Fibroblast of villous mesenchyme (primary cell): ENCODE results near the gene PLEKHA1. TPM values are rescaled to one million over a fixed set of nuclear protein-coding genes. Genes with fewer than 3 reads are reported as not detected.

Source experiments
- DNase-seq: peaks from one replicate; pipeline ENCODE4 v3.0.0-alpha.2; 2010; ENCODE audit warnings: low read depth
- H3K4me3 ChIP-seq: 2 replicates; pipeline ENCODE4 v1.5.1; 2011; ENCODE audit warnings: low read depth, mild to moderate bottlenecking, low read length
- total RNA-seq: library from RNA; depleted of rRNA; stranded (reverse); fragments of >200 nt; gene quantifications from 2 replicates; pipeline ENCODE4 v1.2.3, GENCODE V29; 2012
- TF ChIP-seq, protein P1 (sequence below): IDR thresholded peaks from 2 replicates; pipeline ENCODE4 v1.5.1; 2012; ENCODE audit warnings: low read depth, mild to moderate bottlenecking, low read length; ENCODE audit not compliant: insufficient read depth

The PLEKHA1 gene
- total RNA-seq, 1 donor = 15.5 TPM

DNA sequence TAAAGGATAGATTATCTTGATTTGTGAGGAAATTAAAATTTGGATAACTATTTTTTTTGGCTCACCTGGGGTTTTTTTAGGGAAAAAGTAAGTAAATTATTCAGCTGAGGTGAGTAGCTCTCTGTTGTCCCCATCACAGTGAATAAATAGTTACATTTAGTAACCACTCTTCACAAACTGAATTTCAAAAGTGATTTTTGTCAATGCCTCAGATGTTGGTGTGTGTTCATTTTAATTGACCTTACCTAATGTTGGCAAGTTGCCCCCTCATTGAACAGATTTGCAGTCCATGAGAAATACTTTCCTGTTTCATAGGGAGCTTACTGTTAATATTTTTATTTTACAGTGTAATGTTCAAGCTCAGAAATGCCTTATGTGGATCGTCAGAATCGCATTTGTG is 18.3 kb downstream of the PLEKHA1 start:
- no peak overlapping the region for H3K4me3 ChIP-seq
- DNase-seq = no peak
- TF ChIP-seq, protein P1, sequence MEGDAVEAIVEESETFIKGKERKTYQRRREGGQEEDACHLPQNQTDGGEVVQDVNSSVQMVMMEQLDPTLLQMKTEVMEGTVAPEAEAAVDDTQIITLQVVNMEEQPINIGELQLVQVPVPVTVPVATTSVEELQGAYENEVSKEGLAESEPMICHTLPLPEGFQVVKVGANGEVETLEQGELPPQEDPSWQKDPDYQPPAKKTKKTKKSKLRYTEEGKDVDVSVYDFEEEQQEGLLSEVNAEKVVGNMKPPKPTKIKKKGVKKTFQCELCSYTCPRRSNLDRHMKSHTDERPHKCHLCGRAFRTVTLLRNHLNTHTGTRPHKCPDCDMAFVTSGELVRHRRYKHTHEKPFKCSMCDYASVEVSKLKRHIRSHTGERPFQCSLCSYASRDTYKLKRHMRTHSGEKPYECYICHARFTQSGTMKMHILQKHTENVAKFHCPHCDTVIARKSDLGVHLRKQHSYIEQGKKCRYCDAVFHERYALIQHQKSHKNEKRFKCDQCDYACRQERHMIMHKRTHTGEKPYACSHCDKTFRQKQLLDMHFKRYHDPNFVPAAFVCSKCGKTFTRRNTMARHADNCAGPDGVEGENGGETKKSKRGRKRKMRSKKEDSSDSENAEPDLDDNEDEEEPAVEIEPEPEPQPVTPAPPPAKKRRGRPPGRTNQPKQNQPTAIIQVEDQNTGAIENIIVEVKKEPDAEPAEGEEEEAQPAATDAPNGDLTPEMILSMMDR = no peak

DNA sequence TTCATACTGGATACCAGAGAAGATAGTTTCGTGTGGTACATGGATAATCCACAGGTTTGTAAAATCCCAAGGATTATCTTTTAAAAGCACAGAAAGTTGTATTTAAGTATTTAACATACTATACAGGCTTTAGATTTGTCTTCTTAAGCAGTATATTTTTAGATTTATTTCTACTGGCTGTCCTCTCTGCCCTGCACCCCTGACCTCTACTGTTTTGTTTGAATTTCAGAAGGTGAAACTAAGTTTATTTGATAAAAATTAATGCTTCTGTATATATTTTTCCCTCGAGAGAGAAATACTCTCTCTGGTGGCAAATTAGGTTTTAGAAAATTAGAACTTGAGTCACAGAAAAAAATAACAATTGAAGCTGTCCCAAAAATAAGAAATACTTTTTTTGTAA is 18.8 kb downstream of the PLEKHA1 start:
- peak; percentile 3 for DNase-seq
- no peak overlapping the region for H3K4me3 ChIP-seq
- TF ChIP-seq, protein P1 = no peak

DNA sequence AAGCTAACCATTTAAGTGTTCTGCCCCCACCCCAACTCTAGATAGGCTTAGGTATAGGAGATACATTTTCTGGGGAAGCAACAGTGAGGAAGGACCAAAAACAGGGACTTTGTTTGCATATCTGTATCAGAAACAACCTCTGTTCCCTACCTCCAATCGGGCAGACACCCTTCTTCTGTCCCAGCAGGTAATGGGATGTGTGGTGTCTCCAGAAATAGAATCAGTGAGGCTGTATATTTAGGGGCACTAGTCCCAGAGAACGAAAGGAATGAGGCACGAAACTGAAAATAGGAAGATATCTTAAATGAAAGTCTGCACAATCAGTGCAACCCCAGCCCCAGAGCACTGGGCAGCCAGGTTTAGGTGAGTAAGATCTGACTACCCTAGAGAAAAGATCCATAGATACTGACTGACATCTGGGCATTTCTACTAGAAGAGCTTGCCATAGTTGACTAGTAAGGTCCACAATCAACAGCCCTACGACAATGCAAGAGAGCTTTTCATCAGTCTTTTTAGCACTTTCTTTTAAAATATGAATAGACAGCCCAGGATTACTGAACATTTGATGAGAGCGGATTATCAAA is 28.1 kb downstream of the PLEKHA1 start:
- no peak for DNase-seq
- TF ChIP-seq, protein P1 = no peak
- no peak overlapping the region for H3K4me3 ChIP-seq

DNA sequence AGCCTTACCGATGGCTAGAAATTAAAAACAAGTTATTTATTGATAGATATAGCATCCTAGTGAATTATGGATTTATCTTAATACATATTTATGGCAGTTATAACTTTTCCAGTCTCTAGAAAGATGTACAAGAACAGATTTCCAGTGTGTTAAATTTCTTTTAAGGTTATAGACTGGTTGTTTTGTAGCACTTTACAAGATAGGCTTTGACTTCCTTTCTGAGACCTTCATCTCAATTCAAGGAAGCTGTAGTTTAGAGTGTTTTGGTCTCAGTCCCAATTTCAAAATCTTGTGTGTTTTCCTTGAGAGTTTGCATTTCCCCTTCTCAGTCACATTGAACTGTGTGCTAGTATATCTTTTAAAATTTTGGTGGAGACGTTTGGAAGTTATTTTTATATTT is 30.1 kb downstream of the PLEKHA1 start:
- TF ChIP-seq, protein P1 = no peak
- H3K4me3 ChIP-seq = no peak overlapping the region
- DNase-seq = no peak

DNA sequence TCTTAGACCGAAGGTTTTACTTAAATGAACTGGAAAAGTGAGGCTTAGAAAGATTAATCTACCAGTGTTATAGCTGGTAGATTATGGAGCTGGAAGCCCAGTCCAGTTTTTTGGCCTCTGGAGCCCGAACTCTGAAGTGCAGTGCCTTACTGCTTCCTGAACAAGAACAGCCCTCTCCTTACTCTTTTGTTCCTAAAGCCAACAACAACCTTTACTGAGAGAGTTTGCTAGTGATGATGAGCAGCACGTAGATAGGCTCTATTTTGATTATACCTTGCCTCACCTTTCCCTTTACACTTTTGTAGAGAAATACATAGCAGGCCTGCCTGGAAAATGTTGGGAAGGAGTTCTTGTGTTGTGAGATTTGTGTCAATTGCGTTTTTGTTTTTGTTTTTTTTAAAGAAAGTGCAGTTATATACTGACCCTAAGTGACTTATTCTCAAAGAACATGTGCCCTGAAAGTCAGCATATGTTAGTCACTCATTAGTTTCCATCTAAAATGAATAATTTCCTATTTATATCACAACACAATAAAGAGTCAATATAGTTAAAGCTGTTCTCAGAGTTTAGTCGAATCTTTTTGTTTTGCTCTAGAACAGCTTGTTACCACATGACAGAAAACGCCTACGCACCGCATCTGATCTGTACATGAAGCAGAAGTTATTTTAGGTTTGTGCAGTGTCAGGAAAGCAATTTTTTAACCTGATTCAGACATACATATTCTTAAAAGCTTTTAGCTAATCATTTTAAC is 33.0 kb downstream of the PLEKHA1 start:
- no peak overlapping the region for H3K4me3 ChIP-seq
- TF ChIP-seq, protein P1 = no peak
- peak; percentile 57 for DNase-seq

DNA sequence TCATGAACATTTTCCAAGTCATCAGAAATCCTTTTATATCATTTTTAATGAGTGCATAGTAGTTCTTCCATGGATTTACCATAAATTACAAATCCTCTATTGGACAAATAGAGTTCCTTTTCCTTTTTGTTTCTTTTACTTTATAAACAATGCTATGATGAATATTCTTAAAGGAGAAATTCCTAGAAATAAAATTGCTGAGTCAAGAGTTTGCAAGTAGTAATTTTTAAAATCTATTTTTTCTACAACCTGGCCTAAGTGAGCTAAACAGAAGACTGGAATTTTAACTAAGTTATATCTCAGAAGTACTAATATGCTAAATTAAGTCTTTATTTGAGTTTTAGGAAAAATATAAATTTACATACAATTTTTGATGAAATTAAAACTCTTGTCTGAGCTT is 38.8 kb downstream of the PLEKHA1 start:
- H3K4me3 ChIP-seq = no peak overlapping the region
- no peak for DNase-seq
- TF ChIP-seq, protein P1 = no peak
